HepG2 (cell line): Measurements from ENCODE around the gene MGAT4D. TPM values are rescaled to one million over a fixed set of nuclear protein-coding genes. Genes with fewer than 3 reads are reported as not detected.

Experiments
- ATAC-seq: fragments of 200-7000 bp; cut with Tn5 transposase; 3 replicates; pipeline ENCODE4 v1.9.1; 2020; ENCODE audit warnings: mild to moderate bottlenecking, moderate library complexity
- BruUV-seq: library from RNA; stranded (reverse); fragments of 400-500 nt; replicated peaks from 2 replicates; lab custom pipeline; 2021; lab: Mats Ljungman, UMichigan
- CTCF ChIA-PET: fragments of 300-600 bp; formaldehyde crosslinking; extraction: SDS; loops from one replicate; lab custom pipeline; 2021; ENCODE audit warnings: low total read pairs, inconsistent platforms, low intra/inter-chr PET ratio; lab: Yijun Ruan, JAX
- POLR2A ChIA-PET: fragments of 350-600 bp; sonication (Branson Sonifier 250); formaldehyde crosslinking; loops from one replicate; lab custom pipeline; 2020; ENCODE audit warnings: antibody characterized with exemption, inconsistent platforms; lab: Yijun Ruan, JAX
- DNase-seq: peaks from one replicate; pipeline ENCODE4 v3.0.0-alpha.2; 2015; ENCODE audit warnings: low spot score
- FAIRE-seq: peaks from 3 replicates; lab custom pipeline; 2011; peaks lifted over from hg19 to GRCh38; lab: Jason Lieb, UNC
- H2AFZ ChIP-seq: one replicate; pipeline ENCODE4 v1.6.1; 2011; ENCODE audit warnings: low read length, inconsistent platforms
- H3K27ac ChIP-seq: fragments of 300-600 bp; 3 replicates; pipeline ENCODE4 v1.8.0; 2011; ENCODE audit warnings: mixed run types, mild to moderate bottlenecking, mixed read lengths, low read length, inconsistent platforms; ENCODE audit not compliant: insufficient read depth; ENCODE audit errors: extremely low read length
- H3K27me3 ChIP-seq, 2 experiments: fragments of 200-600 bp in 1 of 2; 2 replicates in 1 of 2; 3 replicates in 1 of 2; pipeline versions ENCODE4 v1.6.0 to v1.8.0; 2011; ENCODE audit warnings: low read length in 2 of 2, mild to moderate bottlenecking in 2 of 2, moderate library complexity in 2 of 2, inconsistent platforms in 1 of 2; ENCODE audit not compliant: insufficient read depth in 2 of 2, control insufficient read depth in 1 of 2
- H3K36me3 ChIP-seq, 2 experiments: fragments of 200-600 bp in 1 of 2; replicated peaks in 1 of 2; 2 replicates in 1 of 2; 3 replicates in 1 of 2; pipeline versions ENCODE4 v1.5.1 to v1.8.0; 2011; ENCODE audit warnings: low read length in 2 of 2, inconsistent platforms in 1 of 2; ENCODE audit not compliant: insufficient read depth in 2 of 2, control insufficient read depth in 1 of 2
- H3K4me1 ChIP-seq: 2 replicates; pipeline ENCODE4 v1.5.1; 2012; ENCODE audit warnings: low read length, inconsistent platforms; ENCODE audit not compliant: insufficient read depth
- H3K4me2 ChIP-seq: 2 replicates; pipeline ENCODE4 v1.6.0; 2011; ENCODE audit warnings: low read depth, low read length, inconsistent platforms
- H3K4me3 ChIP-seq, 3 experiments: fragments of 200-600 bp in 1 of 3; sonication (generic), shearing (Covaris generic) in 1 of 3; replicated peaks in 1 of 3; 2 replicates each; pipeline ENCODE4 v1.5.1; 2011 to 2016; ENCODE audit warnings: low read length in 3 of 3, inconsistent platforms in 2 of 3, low read depth in 2 of 3, mild to moderate bottlenecking in 2 of 3, control low read depth in 1 of 3, mixed read lengths in 1 of 3; ENCODE audit not compliant: insufficient read depth in 1 of 3
- H3K79me2 ChIP-seq: one replicate; pipeline ENCODE4 v1.6.1; 2011; ENCODE audit warnings: low read length, inconsistent platforms; ENCODE audit not compliant: insufficient read depth
- H3K9ac ChIP-seq: 2 replicates; pipeline ENCODE4 v1.6.0; 2011; ENCODE audit warnings: mild to moderate bottlenecking, low read depth, low read length, inconsistent platforms; ENCODE audit not compliant: insufficient read depth
- H3K9me3 ChIP-seq: 2 replicates; pipeline ENCODE4 v1.5.1; 2012; ENCODE audit warnings: mild to moderate bottlenecking, low read length
- H4K20me1 ChIP-seq: 2 replicates; pipeline ENCODE4 v1.6.0; 2011; ENCODE audit warnings: inconsistent platforms, mild to moderate bottlenecking, low read length, moderate library complexity; ENCODE audit not compliant: insufficient read depth
- CEBPB ChIP-seq: IDR thresholded peaks from 2 replicates; pipeline ENCODE4 v1.6.1; 2011; ENCODE audit warnings: low read depth, low read length, improper control_type of control experiment, borderline replicate concordance
- HIVEP1 ChIP-seq: sonication (generic); formaldehyde crosslinking; IDR thresholded peaks from 2 replicates; pipeline ENCODE4 v1.4.0; 2020; ENCODE audit warnings: mild to moderate bottlenecking, missing genetic modification reagents
- HNRNPUL1 ChIP-seq: fragments of 200-400 bp; formaldehyde crosslinking; IDR thresholded peaks from 2 replicates; pipeline ENCODE4 v1.6.1; 2017; ENCODE audit warnings: low read depth, mild to moderate bottlenecking, low read length, moderate library complexity
- KMT2B ChIP-seq: IDR thresholded peaks from 2 replicates; pipeline ENCODE4 v1.6.1; 2016; ENCODE audit warnings: missing genetic modification reagents, missing compliant biosample characterization
- MIXL1 ChIP-seq: IDR thresholded peaks from 2 replicates; pipeline ENCODE4 v1.6.1; 2016
- RCOR2 ChIP-seq: IDR thresholded peaks from 2 replicates; pipeline ENCODE4 v1.6.1; 2016; ENCODE audit warnings: missing biosample characterization, missing genetic modification reagents
- SAFB2 ChIP-seq: sonication (generic); formaldehyde crosslinking; IDR thresholded peaks from 2 replicates; pipeline ENCODE4 v1.5.1; 2020; ENCODE audit warnings: missing genetic modification reagents, low read depth, mild to moderate bottlenecking, borderline replicate concordance
- SAP130 ChIP-seq: IDR thresholded peaks from 2 replicates; pipeline ENCODE4 v1.6.1; 2016; ENCODE audit warnings: low read depth
- ZFP36L2 ChIP-seq: sonication (generic); formaldehyde crosslinking; IDR thresholded peaks from 2 replicates; pipeline ENCODE4 v1.4.0; 2020; ENCODE audit warnings: missing genetic modification reagents
- ZNF557 ChIP-seq: sonication (generic); formaldehyde crosslinking; IDR thresholded peaks from 2 replicates; pipeline ENCODE4 v1.4.0; 2020; ENCODE audit warnings: missing genetic modification reagents
- ZSCAN31 ChIP-seq: sonication (generic); formaldehyde crosslinking; IDR thresholded peaks from 2 replicates; pipeline ENCODE4 v1.5.0; 2020; ENCODE audit warnings: low read depth, mild to moderate bottlenecking, missing genetic modification reagents
- WGBS: methylation state at CpG from one replicate; pipeline ENCODE4 v1.1.6; 2017; ENCODE audit warnings: low lambda C conversion rate; 5-methylcytosine and 5-hydroxymethylcytosine counted together
- in situ Hi-C: cut with HindIII; loops from 2 replicates; pipeline ENCODE4 v1.10.0; 2017; ENCODE audit warnings: low pct_unique_long_range_greater_than_20kb; ENCODE audit not compliant: extremely low pct_ligation_motif_present
- intact Hi-C: fragments of 100-400 bp; cut with micrococcal nuclease; formaldehyde crosslinking; loops from one replicate; pipeline ENCODE4 v1.10.0; 2022; ENCODE audit not compliant: unreplicated experiment
- polyA plus RNA-seq, 8 experiments: library from polyadenylated mRNA; depleted of rRNA in 3 of 8; stranded (reverse) in 7 of 8; unstranded in 1 of 8; fragments of >200 nt; fragmentation: Illumina TruSeq in 4 of 8; extraction: Trizol in 4 of 8; gene quantifications; 2 replicates each; pipeline versions ENCODE4 v1.2.1 to v1.2.3, GENCODE V29; 2011 to 2016; ENCODE audit warnings: low read depth in 4 of 8, missing spikeins in 1 of 8, mixed read lengths in 1 of 8; ENCODE audit not compliant: insufficient read depth in 1 of 8
- total RNA-seq, 5 experiments: library from RNA; depleted of rRNA; stranded (reverse); fragments of >200 nt; fragmentation: Illumina TruSeq; extraction: Trizol; gene quantifications; 2 replicates each; pipeline ENCODE4 v1.2.3, GENCODE V29; 2016; ENCODE audit warnings: low read depth in 1 of 5
- TF ChIP-seq, protein P1 (sequence below): sonication (generic); formaldehyde crosslinking; IDR thresholded peaks from 2 replicates; pipeline ENCODE4 v1.9.0; 2022; ENCODE audit warnings: missing genetic modification reagents, mild to moderate bottlenecking, borderline replicate concordance
- TF ChIP-seq, protein P2 (sequence below): sonication (generic); formaldehyde crosslinking; IDR thresholded peaks from 2 replicates; pipeline ENCODE4 v1.4.0; 2020; ENCODE audit warnings: mild to moderate bottlenecking, missing genetic modification reagents, borderline replicate concordance
- TF ChIP-seq, protein P3 (sequence below): sonication (generic); formaldehyde crosslinking; IDR thresholded peaks from 2 replicates; pipeline ENCODE4 v1.4.0; 2020; ENCODE audit warnings: mild to moderate bottlenecking, missing genetic modification reagents

Gene MGAT4D
- total and polyA plus RNA-seq, 2 of the 13 experiments (the other 11 are each of a cell fraction or from before 2014, with no cell fraction given) = not detected

DNA sequence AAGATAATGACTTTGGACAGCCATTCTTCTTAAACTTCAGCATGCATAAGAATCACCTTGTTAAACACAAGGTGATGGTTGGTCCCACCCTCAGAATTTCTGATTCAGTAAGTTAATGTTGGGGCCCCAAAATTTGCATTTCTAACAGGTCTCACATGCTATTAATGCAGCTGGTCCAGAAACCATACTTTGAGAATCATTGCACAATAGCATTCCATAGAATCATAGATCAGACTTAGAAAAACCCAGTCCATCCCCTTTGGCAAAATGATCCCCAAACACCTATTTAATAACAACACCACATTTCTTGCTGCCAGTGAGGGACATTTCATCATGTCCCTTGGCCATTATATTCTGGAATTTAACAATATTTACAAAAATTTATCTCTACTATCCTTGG, 6.2 kb upstream of the MGAT4D start:
- Histone ChIP-seq H3K36me3 (no peaks in the 10 kb centered on the region), H3K79me2 (no peaks in the 10 kb centered on the region), H2AFZ (no peak overlapping the region), H3K4me3 (no peak overlapping the region), H3K27me3 (peaks cover 0 to 9% of the 10 kb centered on the region in 2 experiments; a peak in 2 of 5 replicates), H3K27ac (no peak overlapping the region), H4K20me1 (no peaks in the 10 kb centered on the region), H3K4me1 (no peaks in the 10 kb centered on the region), H3K9ac (no peak overlapping the region), H3K4me2 (no peak overlapping the region), H3K9me3 (no peaks in the 10 kb centered on the region)
- intact Hi-C loops = no loop called here
- no peak for ATAC-seq
- POLR2A ChIA-PET = no interaction called here
- no peak for DNase-seq
- in situ Hi-C loops = no loop called here
- no peak for FAIRE-seq
- no TSS peak for BruUV-seq
- TF ChIP-seq CEBPB (peak; percentile 69; the same call in 1 of the 2 replicates), HNRNPUL1 (no peak), ZFP36L2 (CRISPR knock-in tag) (no peak)
- TF ChIP-seq, protein P1, sequence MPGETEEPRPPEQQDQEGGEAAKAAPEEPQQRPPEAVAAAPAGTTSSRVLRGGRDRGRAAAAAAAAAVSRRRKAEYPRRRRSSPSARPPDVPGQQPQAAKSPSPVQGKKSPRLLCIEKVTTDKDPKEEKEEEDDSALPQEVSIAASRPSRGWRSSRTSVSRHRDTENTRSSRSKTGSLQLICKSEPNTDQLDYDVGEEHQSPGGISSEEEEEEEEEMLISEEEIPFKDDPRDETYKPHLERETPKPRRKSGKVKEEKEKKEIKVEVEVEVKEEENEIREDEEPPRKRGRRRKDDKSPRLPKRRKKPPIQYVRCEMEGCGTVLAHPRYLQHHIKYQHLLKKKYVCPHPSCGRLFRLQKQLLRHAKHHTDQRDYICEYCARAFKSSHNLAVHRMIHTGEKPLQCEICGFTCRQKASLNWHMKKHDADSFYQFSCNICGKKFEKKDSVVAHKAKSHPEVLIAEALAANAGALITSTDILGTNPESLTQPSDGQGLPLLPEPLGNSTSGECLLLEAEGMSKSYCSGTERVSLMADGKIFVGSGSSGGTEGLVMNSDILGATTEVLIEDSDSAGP (CRISPR knock-in tag) = no peak
- CTCF ChIA-PET = no interaction called here

GRCh38 chr4:140499391-140499790, 1.3 kb upstream of the MGAT4D start:
- Histone ChIP-seq H4K20me1 (no peaks in the 10 kb centered on the region), H3K79me2 (no peaks in the 10 kb centered on the region), H3K36me3 (no peaks in the 10 kb centered on the region), H3K27ac (no peak overlapping the region), H2AFZ (no peak overlapping the region), H3K4me1 (no peaks in the 10 kb centered on the region), H3K9ac (no peak overlapping the region), H3K4me2 (no peak overlapping the region), H3K9me3 (no peaks in the 10 kb centered on the region), H3K27me3 (peaks cover 3 to 31% of the 10 kb centered on the region in 2 experiments), H3K4me3 (no peak overlapping the region)
- WGBS = 5% methylated on average over 4 of the region's 4 CpGs
- intact Hi-C loops (no loop called here), in situ Hi-C loops (no loop called here)
- BruUV-seq = no TSS peak
- POLR2A ChIA-PET = no interaction called here
- ATAC-seq (no peak), DNase-seq (no peak), FAIRE-seq (no peak)
- CTCF ChIA-PET = no interaction called here
- TF ChIP-seq SAP130 (CRISPR knock-in tag) (no peak), HIVEP1 (no peak), ZNF557 (CRISPR knock-in tag) (no peak), SAFB2 (CRISPR knock-in tag) (no peak), ZSCAN31 (CRISPR knock-in tag) (no peak), RCOR2 (no peak), MIXL1 (CRISPR knock-in tag) (no peak), KMT2B (CRISPR knock-in tag) (no peak)
- TF ChIP-seq, protein P2, sequence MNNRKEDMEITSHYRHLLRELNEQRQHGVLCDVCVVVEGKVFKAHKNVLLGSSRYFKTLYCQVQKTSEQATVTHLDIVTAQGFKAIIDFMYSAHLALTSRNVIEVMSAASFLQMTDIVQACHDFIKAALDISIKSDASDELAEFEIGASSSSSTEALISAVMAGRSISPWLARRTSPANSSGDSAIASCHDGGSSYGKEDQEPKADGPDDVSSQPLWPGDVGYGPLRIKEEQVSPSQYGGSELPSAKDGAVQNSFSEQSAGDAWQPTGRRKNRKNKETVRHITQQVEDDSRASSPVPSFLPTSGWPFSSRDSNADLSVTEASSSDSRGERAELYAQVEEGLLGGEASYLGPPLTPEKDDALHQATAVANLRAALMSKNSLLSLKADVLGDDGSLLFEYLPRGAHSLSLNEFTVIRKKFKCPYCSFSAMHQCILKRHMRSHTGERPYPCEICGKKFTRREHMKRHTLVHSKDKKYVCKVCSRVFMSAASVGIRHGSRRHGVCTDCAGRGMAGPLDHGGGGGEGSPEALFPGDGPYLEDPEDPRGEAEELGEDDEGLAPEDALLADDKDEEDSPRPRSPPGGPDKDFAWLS (CRISPR knock-in tag) = no peak
- TF ChIP-seq, protein P3, sequence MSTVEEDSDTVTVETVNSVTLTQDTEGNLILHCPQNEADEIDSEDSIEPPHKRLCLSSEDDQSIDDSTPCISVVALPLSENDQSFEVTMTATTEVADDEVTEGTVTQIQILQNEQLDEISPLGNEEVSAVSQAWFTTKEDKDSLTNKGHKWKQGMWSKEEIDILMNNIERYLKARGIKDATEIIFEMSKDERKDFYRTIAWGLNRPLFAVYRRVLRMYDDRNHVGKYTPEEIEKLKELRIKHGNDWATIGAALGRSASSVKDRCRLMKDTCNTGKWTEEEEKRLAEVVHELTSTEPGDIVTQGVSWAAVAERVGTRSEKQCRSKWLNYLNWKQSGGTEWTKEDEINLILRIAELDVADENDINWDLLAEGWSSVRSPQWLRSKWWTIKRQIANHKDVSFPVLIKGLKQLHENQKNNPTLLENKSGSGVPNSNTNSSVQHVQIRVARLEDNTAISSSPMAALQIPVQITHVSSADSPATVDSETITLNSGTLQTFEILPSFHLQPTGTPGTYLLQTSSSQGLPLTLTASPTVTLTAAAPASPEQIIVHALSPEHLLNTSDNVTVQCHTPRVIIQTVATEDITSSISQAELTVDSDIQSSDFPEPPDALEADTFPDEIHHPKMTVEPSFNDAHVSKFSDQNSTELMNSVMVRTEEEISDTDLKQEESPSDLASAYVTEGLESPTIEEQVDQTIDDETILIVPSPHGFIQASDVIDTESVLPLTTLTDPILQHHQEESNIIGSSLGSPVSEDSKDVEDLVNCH (CRISPR knock-in tag) = no peak
